GM12874 (cell line): ENCODE results near the gene GRAMD1C.

Experiments used
- CTCF ChIP-seq: IDR thresholded peaks from 2 replicates; pipeline ENCODE4 v1.5.1; 2011; ENCODE audit warnings: low read depth, mild to moderate bottlenecking, control low read depth, low read length, moderate library complexity; ENCODE audit not compliant: insufficient read depth

Gene GRAMD1C

GRCh38 chr3:113834983-113835382 lies 3.6 kb upstream of the GRAMD1C start:
- no peak for TF ChIP-seq CTCF

- no peak for TF ChIP-seq CTCF
These were observed 963 bp downstream of the GRAMD1C start for GRCh38 chr3:113839551-113839950.

- peak; percentile 40; the same call in 1 of the 2 replicates for TF ChIP-seq CTCF
These were observed 6.1 kb downstream of the GRAMD1C start for GRCh38 chr3:113844622-113845222.

- TF ChIP-seq CTCF, result no peak
These were observed 8.7 kb downstream of the GRAMD1C start for GRCh38 chr3:113847247-113847646.

- TF ChIP-seq CTCF, result no peak
These were observed 9.3 kb downstream of the GRAMD1C start for GRCh38 chr3:113847664-113848461.

- no peak for TF ChIP-seq CTCF
These were observed 13.9 kb downstream of the GRAMD1C start for GRCh38 chr3:113852506-113852905.

GRCh38 chr3:113867506-113867905 lies 28.9 kb downstream of the GRAMD1C start:
- TF ChIP-seq CTCF, result no peak
